Sigmoid colon (tissue), 7 donors: Measurements from ENCODE around the gene SCN1B. TPM values are rescaled to one million over a fixed set of nuclear protein-coding genes. Genes with fewer than 3 reads are reported as not detected.

ENCODE experiments used
- DNase-seq: peaks from one replicate; pipeline ENCODE4 v3.0.0-alpha.2; 2019
- H3K27ac ChIP-seq, 4 donors: fragments of 200-600 bp; sonication (generic); one replicate each; pipeline ENCODE4 v1.5.1; 2016 to 2019; ENCODE audit warnings: mild to moderate bottlenecking in 1 of 4
- H3K27me3 ChIP-seq, 3 donors: fragments of 200-600 bp; sonication (generic); one replicate each; pipeline ENCODE4 v1.5.1; 2019; ENCODE audit warnings: mild to moderate bottlenecking in 1 of 3
- H3K36me3 ChIP-seq, 4 donors: fragments of 200-600 bp; sonication (generic); one replicate each; pipeline ENCODE4 v1.5.1; 2016 to 2019
- H3K4me1 ChIP-seq, 4 donors: fragments of 200-600 bp; sonication (generic); one replicate each; pipeline ENCODE4 v1.5.1; 2017 to 2019
- H3K4me3 ChIP-seq, 4 donors: fragments of 200-600 bp; sonication (generic); one replicate each; pipeline ENCODE4 v1.5.1; 2017 to 2019; ENCODE audit warnings: mild to moderate bottlenecking in 2 of 4, moderate library complexity in 1 of 4
- H3K9me3 ChIP-seq, 4 donors: fragments of 200-600 bp in 3 of 4; sonication (generic) in 3 of 4; one replicate each; pipeline versions ENCODE4 v1.5.1 to v1.6.1; 2013 to 2019
- EP300 ChIP-seq, 4 donors: sonication (generic); formaldehyde crosslinking; IDR thresholded peaks; one replicate each; pipeline ENCODE4 v1.6.1; 2017; ENCODE audit warnings: antibody characterized with exemption in 4 of 4
- POLR2A ChIP-seq, 2 donors: fragments of 450-650 bp; IDR thresholded peaks; one replicate each; pipeline ENCODE4 v1.6.1; 2016; ENCODE audit warnings: antibody characterized with exemption in 2 of 2, mild to moderate bottlenecking in 2 of 2, moderate library complexity in 2 of 2
- POLR2AphosphoS5 ChIP-seq, 4 donors: sonication (generic); formaldehyde crosslinking; IDR thresholded peaks; one replicate each; pipeline ENCODE4 v1.6.1; 2017; ENCODE audit warnings: antibody characterized with exemption in 4 of 4
- WGBS, 2 donors: extraction: QIAGEN DNeasy Blood & Tissue Kit; methylation state at CpG; one replicate each; pipeline ENCODE4 v1.1.7; 2013; 5-methylcytosine and 5-hydroxymethylcytosine counted together
- intact Hi-C: fragments of 100-400 bp; cut with DNase I; formaldehyde crosslinking; loops from one replicate; pipeline ENCODE4 v1.15.1; 2023
- polyA plus RNA-seq, 3 donors: library from polyadenylated mRNA; stranded (reverse); fragments of 200-250 nt; gene quantifications; one replicate each; pipeline ENCODE4 v1.2.3, GENCODE V29; 2013
- total RNA-seq, 4 donors: library from RNA; depleted of rRNA; stranded (reverse); fragments of >200 nt; gene quantifications; one replicate each; pipeline ENCODE4 v1.1.0, GENCODE V29; 2016
- TF ChIP-seq, protein P1 (sequence below), 4 experiments: fragments of 450-650 bp in 3 of 4; fragments of 200-600 bp in 1 of 4; IDR thresholded peaks; one replicate each; pipeline ENCODE4 v1.5.1; 2016 to 2019; ENCODE audit warnings: antibody characterized with exemption in 4 of 4, mild to moderate bottlenecking in 3 of 4, moderate library complexity in 2 of 4
- donor health status: healthy with polysubstance abuse.
- donor health status: Bipolar disorder and iron deficiency.
- donor health status: healthy.

SCN1B gene
- total and polyA plus RNA-seq, 7 donors, result 3.0 to 10.0 (median 5.7) TPM

DNA sequence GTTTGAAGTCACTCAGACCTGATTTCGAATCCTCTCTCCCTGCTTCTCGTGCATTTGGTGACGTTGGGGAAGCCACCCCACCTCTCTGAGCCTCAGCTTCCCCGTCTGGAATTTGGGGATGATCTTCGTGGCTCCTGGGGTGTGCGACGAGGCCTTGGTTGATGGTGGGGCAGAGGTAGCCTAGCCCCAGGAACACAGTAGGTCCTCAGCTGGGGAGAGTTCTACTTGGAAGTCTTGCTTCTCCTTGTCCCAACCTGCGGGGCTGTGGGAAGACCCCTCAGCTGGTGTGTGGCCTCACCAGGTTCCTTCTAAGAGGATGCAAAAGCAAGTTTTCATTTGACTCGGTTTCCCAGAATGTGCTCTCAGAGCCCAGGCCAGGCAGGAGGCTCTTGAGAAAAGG, 24.4 kb downstream of the SCN1B start:
- H3K36me3 ChIP-seq, result no peaks in the 10 kb centered on the region
- no peak overlapping the region for H3K4me3 ChIP-seq
- no peaks in the 10 kb centered on the region for H3K4me1 ChIP-seq
- intact Hi-C loops, result no loop called here
- H3K27ac ChIP-seq, result no peak overlapping the region
- WGBS, 2 donors, result 88 to 90% methylated on average over 9 of the region's 9 CpGs
- H3K27me3 ChIP-seq, result peaks cover 0 to 20% (median 7%) of the 10 kb centered on the region in 3 donors
- no peaks in the 10 kb centered on the region for H3K9me3 ChIP-seq
- TF ChIP-seq POLR2AphosphoS5 (IDR thresholded peaks at IDR 0.05) (no peak), POLR2A (IDR thresholded peaks at IDR 0.05) (no peak), EP300 (IDR thresholded peaks at IDR 0.05) (no peak)
- TF ChIP-seq, protein P1, sequence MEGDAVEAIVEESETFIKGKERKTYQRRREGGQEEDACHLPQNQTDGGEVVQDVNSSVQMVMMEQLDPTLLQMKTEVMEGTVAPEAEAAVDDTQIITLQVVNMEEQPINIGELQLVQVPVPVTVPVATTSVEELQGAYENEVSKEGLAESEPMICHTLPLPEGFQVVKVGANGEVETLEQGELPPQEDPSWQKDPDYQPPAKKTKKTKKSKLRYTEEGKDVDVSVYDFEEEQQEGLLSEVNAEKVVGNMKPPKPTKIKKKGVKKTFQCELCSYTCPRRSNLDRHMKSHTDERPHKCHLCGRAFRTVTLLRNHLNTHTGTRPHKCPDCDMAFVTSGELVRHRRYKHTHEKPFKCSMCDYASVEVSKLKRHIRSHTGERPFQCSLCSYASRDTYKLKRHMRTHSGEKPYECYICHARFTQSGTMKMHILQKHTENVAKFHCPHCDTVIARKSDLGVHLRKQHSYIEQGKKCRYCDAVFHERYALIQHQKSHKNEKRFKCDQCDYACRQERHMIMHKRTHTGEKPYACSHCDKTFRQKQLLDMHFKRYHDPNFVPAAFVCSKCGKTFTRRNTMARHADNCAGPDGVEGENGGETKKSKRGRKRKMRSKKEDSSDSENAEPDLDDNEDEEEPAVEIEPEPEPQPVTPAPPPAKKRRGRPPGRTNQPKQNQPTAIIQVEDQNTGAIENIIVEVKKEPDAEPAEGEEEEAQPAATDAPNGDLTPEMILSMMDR (IDR thresholded peaks at IDR 0.05), result no peak
- DNase-seq, result no peak

DNA sequence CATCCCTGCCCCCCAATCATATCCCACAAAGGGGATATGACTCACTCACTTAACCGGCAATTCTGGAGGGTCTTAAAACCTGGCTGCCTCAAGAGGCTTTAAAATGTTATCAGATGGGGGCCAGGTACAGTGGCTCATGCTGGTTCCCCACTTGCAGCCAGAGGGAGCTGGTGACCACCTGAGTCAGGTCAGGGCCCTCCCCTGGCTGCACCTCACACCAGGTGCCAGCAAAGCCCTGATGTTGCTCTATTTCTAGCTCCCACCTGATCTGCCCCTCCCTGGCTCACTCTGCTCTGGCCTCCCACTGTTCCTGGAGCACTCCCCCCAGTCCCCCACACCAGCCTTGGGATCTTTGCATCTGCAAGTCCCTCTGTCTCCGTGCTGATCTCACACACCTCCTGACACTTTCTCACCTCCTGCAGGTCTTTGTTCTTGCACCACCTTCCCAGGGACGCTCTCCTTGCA, 25.5 kb downstream of the SCN1B start:
- WGBS, 2 donors, result 34 to 51% methylated on average over 3 of the region's 3 CpGs
- Histone ChIP-seq H3K4me3 (no peak overlapping the region), H3K27ac (no peak overlapping the region), H3K9me3 (no peaks in the 10 kb centered on the region), H3K27me3 (peaks cover 0 to 20% (median 7%) of the 10 kb centered on the region in 3 donors), H3K36me3 (no peaks in the 10 kb centered on the region), H3K4me1 (no peaks in the 10 kb centered on the region)
- DNase-seq, result no peak
- intact Hi-C loops, result no loop called here
- no peak for TF ChIP-seq POLR2A (IDR thresholded peaks at IDR 0.05)
- no peak for TF ChIP-seq EP300 (IDR thresholded peaks at IDR 0.05)
- TF ChIP-seq, protein P1 (IDR thresholded peaks at IDR 0.05), result no peak
- no peak for TF ChIP-seq POLR2AphosphoS5 (IDR thresholded peaks at IDR 0.05)

DNA sequence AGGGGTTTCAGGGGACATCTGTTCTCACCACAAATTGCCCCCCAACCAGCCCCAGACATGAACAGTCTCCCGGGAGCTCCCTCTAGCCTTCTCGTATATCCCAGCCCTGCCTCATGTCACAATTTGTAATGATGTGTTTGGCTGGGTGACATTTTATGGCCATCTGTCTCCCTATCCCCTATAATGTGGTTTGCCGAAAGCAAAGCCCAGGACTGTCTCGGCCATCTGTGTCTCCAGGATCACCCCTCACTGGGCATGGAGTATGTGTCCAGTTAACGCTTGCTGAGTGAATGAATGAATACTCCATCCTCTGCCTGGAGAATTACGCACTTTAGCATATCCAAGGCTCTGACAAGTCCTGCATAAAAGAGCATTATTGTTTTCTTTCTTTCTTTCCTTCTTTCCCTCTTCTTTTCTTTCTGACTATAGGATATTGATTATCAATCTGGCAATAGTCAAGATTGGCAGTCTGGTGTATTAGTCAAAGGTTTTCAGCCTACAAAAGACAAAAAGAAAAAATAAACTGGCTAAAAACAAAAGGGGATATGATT, 26.3 kb downstream of the SCN1B start:
- WGBS, 2 donors, result 77 to 81% methylated on average over 6 of the region's 6 CpGs
- no peak for DNase-seq

DNA sequence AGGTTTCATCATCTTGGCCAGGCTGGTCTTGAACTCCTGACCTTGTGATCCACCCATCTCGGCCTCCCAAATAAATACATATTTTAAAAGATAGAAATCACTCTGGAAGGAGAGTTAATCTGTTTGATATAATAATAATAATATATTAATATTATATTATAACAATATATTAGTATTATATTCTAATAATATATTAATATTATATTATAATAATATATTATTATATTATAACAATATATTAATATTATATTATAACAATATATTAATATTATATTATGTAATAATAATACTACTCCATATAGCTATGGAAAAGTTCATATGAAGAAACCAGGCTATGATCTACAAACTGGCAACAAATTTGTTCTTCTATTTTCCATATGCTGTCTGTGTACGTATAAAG, 28.1 kb downstream of the SCN1B start:
- H3K4me1 ChIP-seq, result no peaks in the 10 kb centered on the region
- WGBS, 2 donors, result 49 to 80% methylated on average over 2 of the region's 2 CpGs
- TF ChIP-seq, protein P1 (IDR thresholded peaks at IDR 0.05), result no peak
- no peak for TF ChIP-seq POLR2AphosphoS5 (IDR thresholded peaks at IDR 0.05)
- TF ChIP-seq POLR2A (IDR thresholded peaks at IDR 0.05), result no peak
- TF ChIP-seq EP300 (IDR thresholded peaks at IDR 0.05), result no peak
- intact Hi-C loops, result no loop called here
- no peak overlapping the region for H3K4me3 ChIP-seq
- H3K27me3 ChIP-seq, result peaks cover 0 to 20% (median 7%) of the 10 kb centered on the region in 3 donors
- no peaks in the 10 kb centered on the region for H3K9me3 ChIP-seq
- H3K36me3 ChIP-seq, result no peaks in the 10 kb centered on the region
- no peak for DNase-seq
- H3K27ac ChIP-seq, result no peak overlapping the region

More for the DNA sequence above, 26.3 kb downstream of the SCN1B start:
- Histone ChIP-seq H3K27me3 (peaks cover 0 to 20% (median 7%) of the 10 kb centered on the region in 3 donors), H3K9me3 (no peaks in the 10 kb centered on the region), H3K27ac (no peak overlapping the region), H3K4me3 (no peak overlapping the region), H3K36me3 (no peaks in the 10 kb centered on the region), H3K4me1 (no peaks in the 10 kb centered on the region)
- intact Hi-C loops, result no loop called here
- TF ChIP-seq POLR2AphosphoS5 (IDR thresholded peaks at IDR 0.05), result no peak
- TF ChIP-seq EP300 (IDR thresholded peaks at IDR 0.05), result no peak
- TF ChIP-seq, protein P1 (IDR thresholded peaks at IDR 0.05), result no peak
- no peak for TF ChIP-seq POLR2A (IDR thresholded peaks at IDR 0.05)
